Activated B cell treated with CpG ODN at 0.5 μM for 24 hours (primary cell): ENCODE data around the gene MAP2K7. TPM values are rescaled to one million over a fixed set of nuclear protein-coding genes. Genes with fewer than 3 reads are reported as not detected.
A peak's percentile ranks its signal among the peaks of the same experiment; 100 is the strongest.

Source experiments
- ATAC-seq: fragments of 200-7000 bp; cut with Tn5 transposase; one replicate; pipeline ENCODE4 v1.10.0; 2021; ENCODE audit warnings: low read depth, mild to moderate bottlenecking, moderate library complexity
- CTCF ChIA-PET: fragments of 350-600 bp; sonication (Branson Sonifier 250); formaldehyde crosslinking; loops from one replicate; lab custom pipeline; 2021; ENCODE audit warnings: antibody characterized with exemption; lab: Charles Lee
- POLR2A ChIA-PET: fragments of 350-600 bp; sonication (Branson Sonifier 250); formaldehyde crosslinking; loops from one replicate; lab custom pipeline; 2021; ENCODE audit warnings: antibody characterized with exemption; lab: Charles Lee
- DNase-seq: peaks from one replicate; pipeline ENCODE4 v3.0.0; 2022
- H3K27ac Mint-ChIP-seq: one replicate; pipeline ENCODE4 v1.8.0; 2020; ENCODE audit warnings: mixed read lengths
- H3K27me3 Mint-ChIP-seq: one replicate; pipeline ENCODE4 v1.8.0; 2021; ENCODE audit warnings: mixed read lengths
- H3K36me3 Mint-ChIP-seq: one replicate; pipeline ENCODE4 v1.8.0; 2021; ENCODE audit warnings: low read depth, mixed read lengths
- H3K4me1 Mint-ChIP-seq: one replicate; pipeline ENCODE4 v1.8.0; 2021; ENCODE audit warnings: mixed read lengths
- H3K4me3 Mint-ChIP-seq: one replicate; pipeline ENCODE4 v1.8.0; 2020; ENCODE audit warnings: mild to moderate bottlenecking, mixed read lengths
- H3K9me3 Mint-ChIP-seq: one replicate; pipeline ENCODE4 v1.8.0; 2020; ENCODE audit warnings: mixed read lengths
- CTCF ChIP-seq: fragments of 200-600 bp; IDR thresholded peaks from one replicate; pipeline ENCODE4 v1.8.0; 2022; ENCODE audit warnings: antibody characterized with exemption, mild to moderate bottlenecking
- intact Hi-C: fragments of 100-400 bp; cut with micrococcal nuclease; formaldehyde crosslinking; loops from one replicate; pipeline ENCODE4 v1.15.1; 2024
- total RNA-seq: library from RNA; stranded (reverse); gene quantifications from 2 replicates; pipeline ENCODE4 v1.2.3, GENCODE V29; 2022

Gene MAP2K7
- total RNA-seq, 1 donor from 2014 or later = 52.8 TPM

GRCh38 chr19:7900401-7900870 is 3.2 kb upstream of the MAP2K7 start:
- Mint-ChIP-seq H3K27me3 (peaks cover 6% of the 10 kb centered on the region), H3K4me1 (peaks cover 24% of the 10 kb centered on the region), H3K27ac (no peak overlapping the region), H3K9me3 (no peaks in the 10 kb centered on the region), H3K36me3 (peaks cover 11% of the 10 kb centered on the region), H3K4me3 (no peak overlapping the region)
- ChIA-PET CTCF (interaction anchor here (0.9 to 1.9 kb wide), 3 partner anchors 32 to 332 kb away, joined by 3 to 5 read pairs (median 4); partner anchors contain the start of gene TIMM44), POLR2A (interaction anchor here (0.6 to 1.2 kb wide), 3 partner anchors 22 to 546 kb away, joined by 3 to 4 read pairs (median 4); no protein-coding TSS in a partner anchor)
- TF ChIP-seq CTCF = no peak
- DNase-seq (no peak), ATAC-seq (no peak)
- intact Hi-C loops = no loop called here

GRCh38 chr19:7900931-7901330 is 2.7 kb upstream of the MAP2K7 start:
- Mint-ChIP-seq H3K36me3 (peaks cover 16% of the 10 kb centered on the region), H3K9me3 (no peaks in the 10 kb centered on the region), H3K4me3 (no peak overlapping the region), H3K4me1 (peaks cover 29% of the 10 kb centered on the region), H3K27ac (no peak overlapping the region), H3K27me3 (peaks cover 2% of the 10 kb centered on the region)
- CTCF ChIA-PET = interaction anchor here (0.6 to 1.9 kb wide), 4 partner anchors 32 to 1180 kb away, joined by 3 to 5 read pairs (median 4); no protein-coding TSS in a partner anchor
- POLR2A ChIA-PET = interaction anchor here (0.6 to 1.2 kb wide), 5 partner anchors 21 to 547 kb away, joined by 3 to 8 read pairs (median 4); no protein-coding TSS in a partner anchor
- DNase-seq (no peak), ATAC-seq (no peak)
- no peak for TF ChIP-seq CTCF
- intact Hi-C loops = no loop called here

GRCh38 chr19:7901337-7901736 is 2.3 kb upstream of the MAP2K7 start:
- Mint-ChIP-seq H3K9me3 (no peaks in the 10 kb centered on the region), H3K36me3 (peaks cover 20% of the 10 kb centered on the region), H3K4me3 (no peak overlapping the region), H3K4me1 (peaks cover 31% of the 10 kb centered on the region), H3K27ac (no peak overlapping the region), H3K27me3 (peaks cover 2% of the 10 kb centered on the region)
- no peak for TF ChIP-seq CTCF
- ChIA-PET POLR2A (interaction anchor here (0.6 to 1.0 kb wide), 4 partner anchors 21 to 235 kb away, joined by 3 to 8 read pairs (median 3); no protein-coding TSS in a partner anchor), CTCF (interaction anchor here (0.6 to 1.4 kb wide), 3 partner anchors 33 to 1180 kb away, joined by 3 to 5 read pairs (median 3); no protein-coding TSS in a partner anchor)
- no peak for DNase-seq
- intact Hi-C loops = no loop called here
- ATAC-seq = no peak

GRCh38 chr19:7902796-7903243 is 857 bp upstream of the MAP2K7 start:
- DNase-seq (no peak), ATAC-seq (no peak)
- H3K4me1 Mint-ChIP-seq = peaks cover 33% of the 10 kb centered on the region
- H3K27ac Mint-ChIP-seq = peak overlapping the region; percentile 91
- H3K4me3 Mint-ChIP-seq = peak overlapping the region; percentile 89
- POLR2A ChIA-PET = interaction anchor here (0.6 to 1.6 kb wide), 10 partner anchors 14 to 1040 kb away, joined by 3 to 30 read pairs (median 5); partner anchors contain the start of genes SNAPC2, TIMM44 and TRAPPC5
- H3K36me3 Mint-ChIP-seq = peaks cover 24% of the 10 kb centered on the region
- CTCF ChIA-PET = interaction anchor here (0.9 to 1.6 kb wide), 3 partner anchors 45 to 253 kb away, joined by 3 to 7 read pairs (median 3); no protein-coding TSS in a partner anchor
- TF ChIP-seq CTCF = no peak
- H3K9me3 Mint-ChIP-seq = no peaks in the 10 kb centered on the region
- intact Hi-C loops = loop anchor here (1.0 kb wide), 7 partner anchors 17 to 306 kb away; partner anchors contain the start of genes CERS4, FCER2, SNAPC2 and TIMM44
- H3K27me3 Mint-ChIP-seq = no peaks in the 10 kb centered on the region
